ENCODE results near the gene CEP112. TPM values are rescaled to one million over a fixed set of nuclear protein-coding genes. Genes with fewer than 3 reads are reported as not detected.
"Not testable (repeated sequence)": the region's sequence is repeated elsewhere in the genome, so short reads cannot be mapped to it uniquely, and the experiment has no call there.

CEP112 gene
- total RNA-seq, 1 donor from 2014 or later, result 26.0 TPM

DNA sequence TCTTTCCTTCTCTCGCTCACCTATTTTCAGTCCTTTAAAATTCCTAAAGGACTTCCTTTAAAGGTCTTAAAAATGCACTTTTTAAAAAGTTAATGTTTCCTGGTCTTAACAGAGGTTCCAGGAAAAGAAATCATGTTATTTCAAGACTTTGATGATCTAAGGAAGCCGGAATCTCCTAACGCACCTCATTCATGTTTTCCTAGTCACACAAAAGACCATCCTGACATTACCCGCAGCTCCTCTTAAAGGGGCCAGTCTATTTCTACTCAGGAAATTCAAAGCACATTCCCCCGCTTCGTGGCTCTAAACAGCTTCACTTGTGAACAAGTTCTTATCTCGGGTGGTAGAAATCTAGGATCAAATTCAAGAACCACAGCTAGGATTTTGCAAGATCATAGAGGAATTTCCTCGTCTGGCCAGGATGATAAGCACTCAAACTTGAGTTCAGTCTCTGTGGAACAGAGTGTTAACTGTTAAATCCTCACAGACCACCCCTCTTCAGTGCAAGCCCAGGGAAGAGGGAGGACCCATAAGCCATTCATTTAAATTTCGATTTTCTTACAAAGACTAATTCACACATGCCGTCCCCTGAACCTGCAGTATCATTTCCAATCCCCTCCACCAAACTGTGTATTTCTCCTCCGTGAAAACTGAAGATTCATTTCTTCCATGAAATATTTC, 493.4 kb downstream of the CEP112 start:
- ATAC-seq (no peak), DNase-seq (ENCODE audit: missing footprints) (no peak)
- intact Hi-C loops (cut with DNase I), result no loop called here

DNA sequence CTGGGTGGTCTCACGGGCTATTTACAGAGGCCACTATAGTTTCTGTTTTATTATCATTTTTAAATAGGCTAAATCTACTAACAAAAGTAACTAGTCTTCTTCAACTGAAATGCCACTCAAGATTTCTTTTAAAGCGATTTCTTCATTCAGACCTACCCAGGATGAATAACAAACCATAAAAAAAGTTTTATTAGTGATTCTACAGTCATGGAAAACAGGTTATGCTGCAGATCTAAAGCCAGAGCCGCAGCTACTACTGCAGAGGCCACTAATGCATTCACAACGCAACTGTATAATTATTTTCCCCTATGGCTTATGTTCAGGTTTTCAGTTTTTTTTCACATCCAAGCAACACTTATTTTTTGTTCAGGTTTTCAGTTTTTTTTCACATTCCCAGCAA, 494.3 kb downstream of the CEP112 start:
- intact Hi-C loops (cut with DNase I), result no loop called here
- no peak for DNase-seq (ENCODE audit: missing footprints)
- ATAC-seq, result no peak

DNA sequence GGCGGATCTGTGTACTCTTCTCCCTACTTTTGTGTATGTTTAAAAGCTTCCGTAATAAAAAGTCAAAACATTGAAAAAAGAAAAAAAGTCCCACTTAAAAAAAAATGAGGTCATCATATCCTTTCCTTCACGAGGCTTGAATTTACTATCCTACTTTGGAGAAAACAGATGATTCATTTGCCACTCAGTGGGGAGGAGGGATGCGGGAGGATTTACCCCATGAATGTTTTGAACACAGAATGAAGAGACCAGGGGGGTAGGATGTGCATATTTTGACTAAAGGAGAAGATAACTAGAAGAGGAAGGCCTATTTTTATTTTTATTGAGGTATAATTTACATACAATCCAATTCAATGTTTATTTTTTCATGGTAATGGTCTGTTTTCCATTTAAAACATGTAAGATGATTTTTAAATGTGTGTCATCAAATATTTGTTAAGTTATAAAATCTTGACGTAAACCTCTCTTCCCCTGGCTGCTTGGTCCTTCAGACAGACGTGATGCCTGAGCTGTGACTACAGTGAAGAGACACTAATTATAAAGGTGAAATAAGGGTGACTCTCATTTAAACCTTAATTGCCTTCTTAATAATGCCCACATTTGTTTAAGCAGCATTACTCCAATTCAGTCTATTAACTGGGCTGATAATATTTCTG, 495.1 kb downstream of the CEP112 start:
- no peak for DNase-seq (ENCODE audit: missing footprints)
- intact Hi-C loops (cut with DNase I), result no loop called here

DNA sequence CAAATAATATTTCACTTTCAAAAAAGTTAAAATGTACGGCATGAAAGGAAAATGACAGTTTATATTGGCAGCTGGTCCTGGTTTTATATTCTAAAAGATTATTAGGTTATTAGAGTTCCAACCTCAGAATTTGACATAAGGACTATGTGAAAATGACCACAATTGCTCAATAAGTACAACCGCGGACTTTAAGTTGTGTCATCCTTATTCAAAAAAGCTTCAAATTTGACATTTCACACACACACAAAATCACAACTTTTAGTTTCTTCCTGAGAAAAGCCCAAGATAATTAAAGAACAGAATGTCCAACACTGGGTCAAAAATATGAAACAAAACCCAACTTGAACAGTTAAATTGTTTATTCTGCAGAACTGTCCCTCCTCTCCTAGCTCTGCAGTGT, 497.3 kb downstream of the CEP112 start:
- intact Hi-C loops (cut with DNase I), result no loop called here
- ATAC-seq (no peak), DNase-seq (ENCODE audit: missing footprints) (no peak)

More for the DNA sequence above, 495.1 kb downstream of the CEP112 start:
- ATAC-seq, result no peak

DNA sequence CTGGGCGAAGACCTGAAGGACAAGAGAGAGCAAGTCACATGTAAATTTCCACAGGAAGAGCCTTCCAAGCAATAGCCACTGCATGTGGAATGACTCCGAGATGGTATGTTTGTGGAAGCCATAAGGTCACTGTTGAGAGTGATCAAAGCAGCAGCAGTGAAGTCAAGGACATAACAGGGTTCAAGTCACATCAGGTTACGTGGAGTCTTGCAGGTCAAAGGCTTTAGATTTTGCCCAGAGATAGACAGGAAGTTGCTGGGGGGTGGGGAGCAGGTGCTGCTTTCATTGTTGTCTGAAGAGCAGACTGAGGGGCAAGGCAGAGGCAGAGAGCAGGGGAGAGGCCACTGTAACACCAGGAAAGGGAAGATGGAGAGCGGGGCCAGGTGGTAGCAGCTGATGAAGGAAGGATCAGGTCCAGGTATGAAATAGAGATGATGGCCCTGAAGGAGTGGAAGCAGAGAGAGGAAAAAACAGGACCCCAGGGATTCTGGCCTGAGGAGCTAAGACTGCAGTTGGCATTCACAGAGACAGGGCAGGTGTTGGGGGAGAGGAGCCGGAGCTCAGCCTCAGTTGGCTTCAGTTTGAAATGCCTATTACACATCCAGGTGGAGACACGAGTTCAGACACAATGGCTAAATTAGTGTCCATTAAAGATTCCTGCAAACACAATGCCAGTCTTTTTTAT, 501.2 kb downstream of the CEP112 start:
- ATAC-seq (no peak), DNase-seq (ENCODE audit: missing footprints) (no peak)
- intact Hi-C loops (cut with DNase I), result no loop called here

DNA sequence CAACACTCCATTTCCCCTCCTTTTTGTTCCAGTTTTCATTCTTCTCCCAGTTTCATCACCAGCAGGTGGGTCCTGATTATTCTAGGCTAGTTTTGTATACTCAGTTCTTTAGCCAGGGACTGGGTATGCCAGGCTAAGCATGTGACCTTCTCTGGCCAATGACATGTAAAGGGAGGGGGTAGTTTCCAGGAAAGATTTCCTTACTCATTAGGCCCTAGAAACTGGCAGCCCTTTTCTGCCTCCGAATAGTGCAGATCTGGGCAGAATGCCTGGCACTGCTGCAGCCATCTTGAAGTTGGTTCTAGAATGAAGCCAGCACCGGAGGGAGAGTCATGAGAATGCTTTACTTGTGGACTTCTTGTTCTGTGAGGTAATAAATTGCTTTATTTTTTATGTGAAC, 503.6 kb downstream of the CEP112 start:
- ATAC-seq, result no peak
- intact Hi-C loops (cut with DNase I), result no loop called here
- no peak for DNase-seq (ENCODE audit: missing footprints)

DNA sequence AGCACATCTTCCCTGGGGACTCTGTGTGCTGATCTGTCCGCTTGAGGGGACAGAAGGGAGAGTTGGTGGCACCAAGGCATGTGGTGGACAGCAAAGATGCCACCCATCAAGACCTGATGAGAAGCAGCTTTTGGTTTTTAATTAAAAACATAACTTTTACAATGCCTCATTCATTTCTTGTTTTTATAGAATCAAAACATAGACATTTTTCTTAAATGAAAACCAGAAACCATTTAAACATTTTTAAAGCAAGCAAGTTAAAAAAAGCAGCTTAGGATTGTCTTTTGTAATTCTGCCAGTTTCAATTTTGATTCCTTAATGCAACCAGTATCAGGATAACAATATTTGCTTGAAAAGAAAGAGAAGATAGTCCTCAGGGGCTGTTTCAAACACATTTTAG, 506.8 kb downstream of the CEP112 start:
- intact Hi-C loops (cut with DNase I), result no loop called here
- ATAC-seq (no peak), DNase-seq (ENCODE audit: missing footprints) (no peak)

DNA sequence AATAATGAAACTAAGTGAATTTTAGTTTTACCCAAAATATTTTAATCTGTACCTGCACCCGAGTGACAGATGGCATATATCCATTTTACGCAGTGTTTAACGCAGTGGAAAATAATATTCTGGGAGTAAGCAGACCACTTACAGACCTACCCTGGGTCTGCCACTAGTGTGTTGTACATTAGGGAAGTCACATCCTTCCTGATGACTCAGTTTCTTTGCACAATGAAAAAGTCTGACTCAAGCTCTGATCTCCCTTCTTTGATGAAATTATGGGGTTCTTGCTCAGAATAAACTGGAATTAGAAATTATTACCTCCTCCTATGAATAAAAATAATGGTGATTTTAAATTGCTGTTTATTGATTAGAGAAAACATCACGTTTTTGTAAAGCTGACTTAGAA, 507.3 kb downstream of the CEP112 start:
- intact Hi-C loops (cut with DNase I), result no loop called here
- ATAC-seq, result no peak

DNA sequence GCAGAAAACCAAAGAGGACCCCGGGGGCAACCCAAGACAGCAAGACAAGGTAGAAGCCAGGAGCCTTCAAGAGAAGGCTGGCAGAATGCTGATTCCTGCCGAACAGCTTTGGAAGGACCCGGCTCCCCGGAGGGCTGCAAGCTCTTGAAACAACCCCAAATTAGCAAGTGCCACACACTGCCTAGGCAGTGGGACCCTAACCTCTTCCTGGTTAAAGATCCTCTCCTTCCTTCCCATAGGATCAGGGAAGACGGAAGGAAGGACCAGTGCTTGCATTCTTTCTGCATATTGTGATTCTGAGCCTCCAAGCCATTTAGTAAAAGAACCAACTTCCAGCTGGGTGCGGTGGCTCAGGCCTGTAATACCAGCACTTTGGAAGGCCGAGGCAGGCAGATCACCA, 508.5 kb downstream of the CEP112 start:
- DNase-seq (ENCODE audit: missing footprints) (no peak), ATAC-seq (no peak)
- intact Hi-C loops (cut with DNase I), result no loop called here

More for the DNA sequence above, 507.3 kb downstream of the CEP112 start:
- DNase-seq (ENCODE audit: missing footprints), result no peak

DNA sequence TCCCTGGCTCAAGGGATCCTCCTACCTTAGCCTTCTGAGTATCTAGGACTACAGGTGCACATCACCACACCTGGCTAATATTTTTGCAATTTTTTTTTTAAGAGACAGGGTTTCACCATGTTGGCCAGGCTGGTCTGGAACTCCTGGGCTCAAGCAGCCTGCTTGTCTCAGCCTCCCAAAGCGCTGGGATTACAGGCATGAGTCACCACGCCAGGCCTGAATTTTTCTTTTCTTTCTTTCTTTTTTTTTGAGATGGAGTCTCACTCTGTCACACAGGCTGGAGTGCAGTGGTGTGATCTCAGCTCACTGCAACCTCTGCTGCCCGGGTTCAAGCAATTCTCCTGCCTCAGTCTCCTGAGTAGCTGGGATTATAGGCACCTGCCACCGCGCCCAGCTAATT, 510.2 kb downstream of the CEP112 start:
- DNase-seq (ENCODE audit: missing footprints); ATAC-seq; intact Hi-C loops (cut with DNase I): not testable (repeated sequence)

DNA sequence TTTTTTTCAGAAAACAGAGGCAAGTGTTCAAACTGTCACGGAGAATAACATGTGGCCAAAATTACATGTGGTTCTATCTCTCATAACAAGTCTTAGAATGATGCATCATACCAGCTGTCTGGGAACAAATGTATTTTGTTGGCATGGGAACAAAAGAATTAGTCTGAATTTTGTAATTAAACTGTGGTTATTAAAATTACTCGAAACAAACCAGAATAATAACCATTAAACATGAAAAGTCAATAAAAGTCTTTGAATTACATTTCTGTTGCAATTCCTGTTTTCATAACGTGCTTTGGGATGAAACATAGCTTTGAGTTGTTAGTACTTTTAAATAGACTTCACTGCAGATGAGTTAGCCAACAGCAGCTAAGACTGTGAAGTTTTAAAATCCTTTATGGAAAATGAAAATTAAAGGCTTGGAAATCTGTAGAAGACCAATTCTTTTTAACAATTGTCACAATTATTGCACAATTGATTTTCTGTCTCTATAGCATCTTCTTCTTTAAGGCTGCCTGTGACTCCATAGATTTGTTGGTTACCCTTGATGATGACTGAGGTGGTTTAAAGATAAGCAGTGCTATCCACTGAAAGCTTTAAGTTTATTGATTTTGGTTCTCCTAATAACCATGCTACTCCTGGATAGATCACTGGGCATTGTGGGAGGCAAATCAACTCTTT, 512.6 kb downstream of the CEP112 start:
- DNase-seq (ENCODE audit: missing footprints) (no peak), ATAC-seq (no peak)
- intact Hi-C loops (cut with DNase I), result no loop called here

DNA sequence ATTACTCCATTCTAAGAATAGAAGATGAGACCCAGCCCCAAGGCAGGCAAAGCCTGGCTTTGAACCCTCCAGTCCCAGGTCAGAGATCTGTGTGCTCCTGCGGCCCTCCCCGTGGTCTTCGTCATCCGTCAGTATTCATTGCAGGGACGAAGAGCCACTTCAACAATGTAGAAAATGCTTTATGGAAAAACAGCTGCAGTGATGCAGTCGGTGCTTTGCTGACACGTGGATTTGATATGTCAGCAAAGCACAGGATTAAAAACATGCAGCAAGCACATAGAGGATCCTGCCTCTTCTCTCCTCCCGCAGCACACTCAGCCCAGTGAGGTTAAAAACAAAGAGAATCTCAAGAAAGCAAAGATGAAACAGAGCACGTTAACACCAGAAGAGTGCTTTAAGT, 513.4 kb downstream of the CEP112 start:
- ATAC-seq (no peak), DNase-seq (ENCODE audit: missing footprints) (no peak)
- intact Hi-C loops (cut with DNase I), result no loop called here

DNA sequence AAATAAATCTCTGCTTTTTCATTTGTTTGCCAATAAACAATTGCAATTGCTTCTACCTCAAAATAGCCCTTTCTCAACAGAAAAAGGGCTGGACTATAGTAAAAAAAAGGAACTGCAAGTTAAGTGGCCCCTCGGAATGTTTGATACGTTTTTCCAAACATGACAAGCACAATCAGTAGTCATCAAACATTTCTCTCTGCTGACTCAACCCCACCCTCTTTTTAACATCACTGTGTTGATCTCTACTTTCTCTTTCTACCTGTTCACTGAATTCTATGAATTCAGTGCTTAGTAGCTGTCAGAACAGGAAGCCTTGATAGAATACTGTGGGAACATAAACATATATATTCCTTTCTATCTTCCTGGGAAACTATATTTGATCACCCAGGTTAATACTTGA, 514.0 kb downstream of the CEP112 start:
- DNase-seq (ENCODE audit: missing footprints) (no peak), ATAC-seq (no peak)
- intact Hi-C loops (cut with DNase I), result no loop called here

DNA sequence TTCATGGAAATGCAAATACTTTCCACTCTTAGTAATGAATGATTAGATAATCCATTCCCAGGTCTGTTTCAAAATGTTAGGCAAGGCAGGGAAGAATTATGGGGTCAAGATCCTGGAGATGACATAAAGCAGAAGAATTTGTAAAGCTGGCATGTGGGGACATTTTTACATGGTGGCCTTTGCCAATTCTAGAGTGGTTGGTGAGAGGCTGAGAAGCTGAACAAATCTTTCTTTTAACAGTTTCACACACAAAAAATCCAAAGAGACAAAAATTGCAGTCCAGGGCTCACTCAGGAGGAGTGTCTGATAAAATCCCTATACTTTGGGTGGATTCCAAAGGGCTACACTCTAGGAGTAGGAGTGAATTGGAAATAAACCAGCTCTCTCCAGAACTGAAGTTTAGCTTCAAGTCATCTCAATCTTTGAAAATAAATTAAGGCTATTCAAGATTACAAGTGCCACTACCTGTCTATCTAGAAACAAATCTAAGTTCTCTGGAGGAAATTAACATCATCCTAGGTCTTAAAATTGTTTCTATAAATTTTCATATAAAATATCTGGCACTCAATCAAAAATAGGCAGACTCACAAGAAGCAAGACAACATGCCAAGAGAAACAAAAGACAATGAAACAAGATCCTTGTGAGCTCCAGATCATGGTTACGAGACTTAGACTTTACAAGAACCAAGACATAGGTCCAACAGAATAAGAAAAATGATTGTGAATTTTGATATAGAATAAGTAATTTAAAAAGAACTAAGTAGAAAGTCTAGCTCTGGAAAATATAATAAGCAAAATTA, 517.5 kb downstream of the CEP112 start:
- DNase-seq (ENCODE audit: missing footprints) (no peak), ATAC-seq (no peak)
- intact Hi-C loops (cut with DNase I), result no loop called here

DNA sequence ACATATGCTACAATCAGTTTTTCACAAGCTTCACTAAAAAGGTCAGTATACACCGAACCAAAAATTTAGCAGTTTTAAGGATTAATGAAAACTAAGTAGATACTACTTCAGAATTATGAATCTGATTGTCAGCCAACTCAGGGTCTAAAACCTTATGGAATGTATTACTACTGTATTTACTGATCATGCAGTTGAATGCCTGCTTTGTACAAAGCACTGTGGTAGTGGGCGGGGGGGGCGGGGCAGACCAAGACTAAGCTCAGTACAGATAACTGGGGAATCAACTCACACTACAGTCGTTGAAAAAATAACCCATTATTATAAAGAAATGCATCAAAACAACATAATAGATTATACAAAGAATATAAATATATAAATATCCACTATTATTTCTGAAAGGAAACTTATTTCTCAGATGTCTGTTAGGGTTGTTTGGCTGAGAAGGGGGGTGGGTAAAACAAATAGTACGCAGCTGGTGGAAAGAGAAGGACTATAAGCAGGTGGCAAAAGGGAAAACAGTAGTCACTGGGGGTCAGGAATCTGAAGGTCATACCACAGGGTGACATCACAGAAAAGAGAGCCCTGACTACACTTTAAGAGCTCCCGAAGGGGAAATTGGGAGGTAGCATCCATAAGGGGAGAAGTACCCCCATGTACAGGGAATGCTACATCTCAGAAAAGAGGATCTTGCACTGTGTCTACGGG, 521.1 kb downstream of the CEP112 start:
- no peak for DNase-seq (ENCODE audit: missing footprints)
- intact Hi-C loops (cut with DNase I), result no loop called here
- ATAC-seq, result no peak

DNA sequence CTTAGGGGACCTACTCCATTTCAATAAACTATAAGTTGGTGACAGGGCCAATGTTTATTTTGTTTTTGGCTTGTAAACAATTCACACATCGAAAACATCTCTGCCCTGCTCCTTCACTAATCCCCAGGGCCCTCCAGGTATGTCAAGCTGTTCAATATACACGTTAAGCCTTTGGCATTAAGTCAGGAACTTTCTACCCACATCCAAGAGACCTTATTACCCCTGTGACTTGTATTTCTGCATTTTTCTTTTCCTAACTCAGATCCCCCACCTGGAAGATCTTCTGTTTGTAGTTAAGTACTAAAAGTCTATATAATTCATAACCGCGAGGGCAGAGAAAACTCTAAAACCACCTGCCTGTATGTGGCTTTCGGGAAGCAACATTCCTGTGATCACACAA, 523.7 kb downstream of the CEP112 start:
- no peak for ATAC-seq
- DNase-seq (ENCODE audit: missing footprints), result no peak
- intact Hi-C loops (cut with DNase I), result no loop called here

DNA sequence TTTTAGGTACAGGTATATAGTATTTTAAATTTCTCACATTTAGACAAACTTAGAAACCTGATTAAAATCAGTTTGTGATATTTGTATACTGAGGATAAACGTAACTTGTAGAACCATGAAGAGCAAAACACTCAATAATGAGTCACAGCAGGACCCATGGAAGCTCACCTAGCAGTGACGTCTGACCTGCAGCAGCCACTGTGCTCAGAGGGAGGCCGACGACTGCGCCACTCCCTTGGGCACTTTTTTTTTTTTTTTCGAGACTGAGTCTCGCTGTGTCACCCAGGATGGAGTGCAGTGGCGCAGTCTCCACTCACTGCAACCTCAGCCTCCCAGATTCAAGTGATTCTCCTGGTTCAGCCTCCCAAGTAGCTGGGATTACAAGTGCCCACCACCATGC, 524.3 kb downstream of the CEP112 start:
- intact Hi-C loops (cut with DNase I), result no loop called here
- no peak for DNase-seq (ENCODE audit: missing footprints)
- ATAC-seq, result no peak

DNA sequence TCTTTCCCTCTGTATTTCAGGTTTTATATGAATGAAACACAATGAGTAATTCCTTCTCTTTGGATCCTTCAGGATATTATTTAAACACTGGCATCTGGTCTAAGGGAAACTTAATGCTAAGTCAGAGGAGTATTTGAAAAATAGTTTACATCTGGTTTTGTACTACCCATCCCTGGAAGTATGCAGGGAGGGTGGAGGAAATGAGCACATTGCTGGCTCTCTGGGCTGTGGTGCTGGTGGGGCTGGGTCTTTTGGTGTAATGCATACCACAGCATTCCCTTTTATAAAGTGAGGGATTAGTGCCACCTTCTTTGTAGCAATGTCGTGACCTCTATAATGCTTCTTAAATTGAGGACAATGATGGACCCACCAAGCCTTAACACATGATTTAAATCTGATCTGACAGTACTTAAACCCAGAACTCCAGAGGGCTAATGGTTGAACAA, 525.0 kb downstream of the CEP112 start:
- ATAC-seq (no peak), DNase-seq (ENCODE audit: missing footprints) (no peak)
- intact Hi-C loops (cut with DNase I), result no loop called here
